Frontal cortex (tissue), 4 donors: ENCODE results near the gene PHTF1. TPM values are rescaled to one million over a fixed set of nuclear protein-coding genes. Genes with fewer than 3 reads are reported as not detected.
"Not testable (repeated sequence)": the region's sequence is repeated elsewhere in the genome, so short reads cannot be mapped to it uniquely, and the experiment has no call there.

Experiments
- DNase-seq, 2 donors: peaks; one replicate each; pipeline ENCODE4 v3.0.0; 2012; ENCODE audit warnings: low spot score in 2 of 2
- FAIRE-seq: peaks from 2 replicates; lab custom pipeline; 2012; peaks lifted over from hg19 to GRCh38; lab: Jason Lieb, UNC
- total RNA-seq: library from RNA; depleted of rRNA; stranded (reverse); fragments of >200 nt; gene quantifications from one replicate; pipeline ENCODE4 v1.2.3, GENCODE V29; 2014
- donor health status: control.
- donor health status: control.
- donor health status: control.

Gene PHTF1
- total RNA-seq, 1 donor from 2014 or later: 33.0 TPM

- no peak for FAIRE-seq
- no peak for DNase-seq
These were observed 16.8 kb downstream of the PHTF1 start for GRCh38 chr1:113742515-113742914.

DNA sequence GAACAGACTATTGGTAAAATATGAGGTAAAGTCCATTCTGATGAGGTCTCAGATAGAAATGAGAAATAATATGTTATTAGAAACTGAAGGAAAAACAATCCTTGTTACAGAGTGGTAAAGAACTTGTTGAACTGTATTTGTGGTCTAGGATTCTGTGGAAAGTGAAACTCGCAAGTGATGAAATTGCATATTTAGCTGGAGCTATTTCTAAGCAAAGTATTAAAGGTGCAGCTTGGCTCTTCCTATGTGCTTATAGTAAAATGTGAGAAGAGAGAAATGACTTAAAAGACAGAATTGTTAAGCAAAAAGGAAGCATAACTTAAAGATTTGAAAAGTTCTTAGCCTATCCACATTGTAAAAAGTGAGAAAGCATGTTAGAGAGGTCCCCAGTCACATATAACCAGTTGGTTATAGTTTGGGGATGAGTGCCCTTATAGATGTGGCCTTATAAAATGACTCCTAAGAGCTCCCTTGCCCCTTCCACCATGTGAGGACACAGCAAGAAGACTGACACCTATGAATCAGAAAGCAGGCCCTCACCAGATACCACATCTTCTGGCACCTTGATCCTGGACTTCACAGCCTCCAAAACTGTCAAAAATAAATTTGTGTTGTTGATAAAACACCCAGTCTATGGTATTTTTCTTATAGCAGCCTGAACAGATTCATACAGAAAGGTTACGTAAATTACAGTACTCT lies 24.8 kb downstream of the PHTF1 start:
- FAIRE-seq (no peak), DNase-seq (no peak)

- FAIRE-seq (no peak), DNase-seq (no peak)
These were observed 26.5 kb downstream of the PHTF1 start for GRCh38 chr1:113732802-113733201.

DNA sequence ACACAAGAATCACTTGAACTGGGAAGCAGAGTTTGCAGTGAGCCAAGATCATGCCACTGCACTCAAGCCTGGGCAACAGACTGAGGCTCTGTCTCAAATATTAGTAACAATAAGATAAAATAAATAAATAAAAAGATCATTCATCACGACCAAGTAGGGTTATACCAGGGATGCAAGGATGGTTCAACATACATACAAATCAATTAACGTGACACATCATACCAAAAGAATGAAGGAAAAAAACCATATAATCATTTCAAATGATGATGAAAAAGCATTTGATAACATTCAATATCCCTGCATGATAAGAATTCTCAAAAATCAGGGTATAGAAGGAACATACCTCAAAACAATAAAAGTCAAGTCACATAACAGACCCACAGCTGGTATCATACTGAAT lies 38.3 kb downstream of the PHTF1 start:
- FAIRE-seq: no peak
- no peak for DNase-seq

GRCh38 chr1:113718621-113719020 lies 40.7 kb downstream of the PHTF1 start:
- FAIRE-seq: not testable (repeated sequence)

DNA sequence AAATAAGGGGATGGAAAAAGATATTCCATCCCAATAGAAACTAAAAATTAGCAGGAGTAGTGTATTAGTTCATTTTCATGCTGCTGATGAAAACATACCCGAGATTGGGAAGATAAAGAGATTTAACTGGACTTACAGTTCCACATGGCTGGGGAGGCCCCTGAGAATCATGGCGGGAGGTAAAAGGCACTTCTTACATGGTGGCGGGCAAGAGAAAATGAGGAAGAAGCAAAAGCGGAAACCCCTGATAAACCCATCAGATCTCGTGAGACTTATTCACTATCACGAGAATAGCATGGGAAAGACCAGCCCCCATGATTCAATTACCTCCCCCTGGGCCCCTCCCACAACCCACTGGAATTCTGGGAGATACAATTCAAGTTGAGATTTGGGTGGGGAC lies 41.8 kb downstream of the PHTF1 start:
- not testable (repeated sequence) for FAIRE-seq, DNase-seq

More at GRCh38 chr1:113718621-113719020, 40.7 kb downstream of the PHTF1 start:
- not testable (repeated sequence) for DNase-seq

GRCh38 chr1:113714606-113715269 lies 44.5 kb downstream of the PHTF1 start:
- FAIRE-seq (no peak), DNase-seq (no peak)

GRCh38 chr1:113701429-113701828 lies 57.9 kb downstream of the PHTF1 start:
- DNase-seq: no peak

GRCh38 chr1:113694910-113695309 lies 64.4 kb downstream of the PHTF1 start:
- DNase-seq (no peak), FAIRE-seq (no peak)

More at GRCh38 chr1:113701429-113701828, 57.9 kb downstream of the PHTF1 start:
- no peak for FAIRE-seq

DNA sequence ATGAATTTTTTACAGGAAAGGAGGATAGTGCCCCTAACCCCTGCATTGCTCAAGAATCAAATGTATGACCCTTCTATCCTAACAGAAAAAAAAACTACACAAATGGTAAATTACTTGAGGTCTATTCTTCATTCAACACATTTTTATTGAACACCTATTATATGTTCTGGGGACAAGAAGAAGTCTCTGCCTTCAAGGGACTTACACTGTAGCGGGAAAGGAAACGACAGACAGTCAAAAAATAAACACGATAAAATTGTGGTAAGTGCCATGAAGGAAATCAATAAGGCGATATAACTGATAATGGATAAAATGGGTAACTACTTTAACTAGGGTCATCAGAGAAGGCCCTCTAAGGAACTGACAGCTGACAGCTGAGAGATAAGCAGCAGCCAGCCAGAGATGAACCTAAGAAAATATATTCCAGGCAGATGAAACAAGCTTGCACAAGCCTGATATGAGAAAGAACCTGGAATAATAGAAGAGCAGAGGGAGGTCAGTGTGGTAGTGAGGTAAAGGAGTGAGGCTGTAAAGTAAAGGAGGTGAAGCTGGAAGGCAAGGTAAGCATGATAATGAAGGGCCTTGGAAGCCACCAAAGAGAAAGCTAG lies 66.4 kb downstream of the PHTF1 start:
- DNase-seq (no peak), FAIRE-seq (no peak)

- no peak for FAIRE-seq
- DNase-seq: no peak
These were observed 66.9 kb downstream of the PHTF1 start for GRCh38 chr1:113692342-113692741.

GRCh38 chr1:113691184-113691583 lies 68.1 kb downstream of the PHTF1 start:
- DNase-seq (no peak), FAIRE-seq (no peak)

GRCh38 chr1:113686891-113687618 lies 72.2 kb downstream of the PHTF1 start:
- no peak for DNase-seq

GRCh38 chr1:113684153-113684541 lies 75.1 kb downstream of the PHTF1 start:
- DNase-seq: no peak
- FAIRE-seq: no peak

More at GRCh38 chr1:113686891-113687618, 72.2 kb downstream of the PHTF1 start:
- no peak for FAIRE-seq

DNA sequence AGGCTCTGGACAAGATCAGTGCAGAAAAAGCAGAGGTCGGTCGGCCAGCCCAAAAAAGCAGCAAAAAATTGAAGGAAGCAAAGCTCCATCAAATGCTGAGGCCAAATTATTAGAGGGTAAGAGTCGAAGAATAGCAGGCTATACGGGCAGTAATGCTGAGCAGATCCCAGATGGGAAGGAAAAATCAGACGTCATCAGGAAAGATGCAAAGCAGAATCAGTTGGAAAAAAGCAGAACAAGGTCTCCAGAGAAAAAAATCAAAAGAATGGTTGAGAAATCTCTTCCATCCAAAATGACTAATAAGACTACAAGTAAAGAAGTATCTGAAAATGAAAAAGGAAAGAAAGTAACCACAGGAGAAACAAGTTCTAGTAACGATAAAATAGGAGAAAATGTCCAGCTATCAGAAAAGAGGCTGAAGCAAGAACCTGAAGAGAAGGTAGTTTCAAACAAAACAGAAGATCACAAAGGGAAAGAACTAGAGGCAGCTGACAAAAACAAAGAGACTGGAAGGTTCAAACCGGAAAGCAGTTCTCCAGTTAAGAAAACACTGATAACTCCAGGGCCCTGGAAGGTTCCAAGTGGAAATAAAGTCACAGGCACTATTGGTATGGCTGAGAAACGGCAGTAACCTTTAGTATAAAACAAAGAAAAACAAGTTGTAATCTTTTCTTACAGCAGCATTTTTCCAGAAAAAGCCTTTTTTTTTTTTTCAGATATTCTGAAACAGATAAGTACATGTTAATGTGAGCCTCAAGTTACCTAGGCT lies 75.7 kb downstream of the PHTF1 start:
- FAIRE-seq: no peak
- DNase-seq: no peak

GRCh38 chr1:113681596-113682337 lies 77.5 kb downstream of the PHTF1 start:
- DNase-seq (no peak), FAIRE-seq (no peak)

DNA sequence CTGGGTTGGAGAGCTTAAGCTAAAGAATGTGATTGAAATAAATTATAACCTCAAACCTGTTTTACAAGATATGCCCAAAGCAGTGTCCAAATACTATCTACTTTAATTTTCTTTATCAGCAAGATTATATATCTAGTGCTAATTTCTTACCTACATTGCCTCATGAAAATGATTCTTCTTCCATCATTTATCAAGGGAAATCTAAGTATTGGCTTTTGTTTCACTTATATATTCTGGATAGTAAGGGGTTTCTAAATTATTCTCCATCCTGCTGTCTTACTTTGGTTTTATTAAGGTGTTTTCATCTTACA lies 81.2 kb downstream of the PHTF1 start:
- DNase-seq (no peak), FAIRE-seq (no peak)

DNA sequence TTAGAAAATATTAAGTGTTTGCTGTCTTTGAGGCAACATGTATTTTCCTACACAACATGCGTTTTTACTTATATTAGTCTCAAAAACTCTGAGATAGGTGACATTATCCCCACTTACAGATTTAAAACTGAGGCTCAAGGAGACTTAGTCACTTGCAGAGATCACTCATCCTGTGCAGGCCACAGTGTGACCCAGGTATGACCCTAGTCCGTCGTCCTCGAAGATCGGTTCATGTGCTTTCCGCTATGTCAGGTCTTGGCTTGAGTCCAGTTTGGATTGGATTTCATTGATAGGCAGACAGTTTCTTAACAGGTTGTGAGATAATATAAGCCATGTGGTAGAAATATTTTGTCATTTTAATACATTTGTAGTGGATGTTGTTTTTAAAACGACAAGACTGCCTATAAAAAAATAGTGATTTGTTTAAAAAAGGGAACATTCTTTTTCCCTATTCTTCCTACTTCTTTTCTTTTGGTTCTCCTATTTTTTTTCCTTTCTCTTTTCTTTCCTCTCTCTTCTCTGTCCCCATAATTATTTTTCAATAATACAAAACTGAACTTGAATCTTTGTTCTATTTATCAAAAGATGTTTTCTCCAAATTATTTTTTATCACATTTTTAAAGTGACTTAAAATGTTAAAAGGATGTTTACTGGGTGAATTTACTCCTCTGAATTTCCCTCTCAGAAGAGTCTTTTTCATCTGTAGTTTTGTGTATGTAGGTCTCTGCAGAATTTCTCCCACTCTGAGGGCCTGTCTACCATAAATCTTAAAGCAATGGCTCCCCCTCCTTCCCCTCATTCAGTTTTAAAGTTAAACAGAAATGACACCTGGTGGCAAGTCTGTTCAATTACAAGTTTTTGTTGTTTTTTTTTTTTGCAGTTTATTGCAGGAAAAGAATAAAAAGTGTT lies 81.8 kb downstream of the PHTF1 start:
- FAIRE-seq: peak; percentile 52
- DNase-seq: peak; percentile 10 to 34
